Astrocyte (in vitro differentiated cells and primary cell): Measurements from ENCODE around the gene CPOX. TPM values are rescaled to one million over a fixed set of nuclear protein-coding genes. Genes with fewer than 3 reads are reported as not detected.

Source experiments
- DNase-seq: peaks from one replicate; pipeline ENCODE4 v3.0.0-alpha.2; 2010; ENCODE audit warnings: low read depth
- FAIRE-seq: peaks from 2 replicates; lab custom pipeline; 2011; peaks lifted over from hg19 to GRCh38; lab: Jason Lieb, UNC
- H2AFZ ChIP-seq: 2 replicates; pipeline ENCODE4 v1.6.0; 2012; ENCODE audit warnings: low read depth, low read length, inconsistent platforms
- H3K27ac ChIP-seq: 2 replicates; pipeline ENCODE4 v1.5.1; 2011; ENCODE audit warnings: low read depth, low read length, inconsistent platforms
- H3K27me3 ChIP-seq: 2 replicates; pipeline ENCODE4 v1.6.0; 2011; ENCODE audit warnings: low read length, inconsistent platforms; ENCODE audit not compliant: insufficient read depth
- H3K36me3 ChIP-seq: 2 replicates; pipeline ENCODE4 v1.5.1; 2011; ENCODE audit warnings: low read length, inconsistent platforms; ENCODE audit not compliant: insufficient read depth
- H3K4me1 ChIP-seq: 2 replicates; pipeline ENCODE4 v1.5.1; 2011; ENCODE audit warnings: low read length, inconsistent platforms; ENCODE audit not compliant: insufficient read depth
- H3K4me2 ChIP-seq: 2 replicates; pipeline ENCODE4 v1.6.0; 2012; ENCODE audit warnings: low read length, inconsistent platforms
- H3K4me3 ChIP-seq: 2 replicates; pipeline ENCODE4 v1.5.1; 2011; ENCODE audit warnings: low read depth, mild to moderate bottlenecking, low read length, inconsistent platforms; ENCODE audit not compliant: insufficient read depth
- H3K79me2 ChIP-seq: 2 replicates; pipeline ENCODE4 v1.6.0; 2012; ENCODE audit warnings: mild to moderate bottlenecking, low read length, inconsistent platforms; ENCODE audit not compliant: insufficient read depth
- H3K9ac ChIP-seq: 2 replicates; pipeline ENCODE4 v1.6.0; 2012; ENCODE audit warnings: mild to moderate bottlenecking, low read length, inconsistent platforms
- H3K9me3 ChIP-seq: 2 replicates; pipeline ENCODE4 v1.5.1; 2012; ENCODE audit warnings: low read depth, mild to moderate bottlenecking, low read length, inconsistent platforms; ENCODE audit not compliant: insufficient read depth
- H4K20me1 ChIP-seq: 2 replicates; pipeline ENCODE4 v1.6.0; 2012; ENCODE audit warnings: low read length, inconsistent platforms; ENCODE audit not compliant: insufficient read depth
- H3K27ac Mint-ChIP-seq: one replicate; pipeline ENCODE4 v1.8.0; 2021; ENCODE audit warnings: mild to moderate bottlenecking, mixed read lengths; ENCODE audit not compliant: unreplicated experiment
- H3K27me3 Mint-ChIP-seq: one replicate; pipeline ENCODE4 v1.8.0; 2021; ENCODE audit warnings: low read depth, mixed read lengths; ENCODE audit not compliant: unreplicated experiment
- H3K36me3 Mint-ChIP-seq: one replicate; pipeline ENCODE4 v1.8.0; 2021; ENCODE audit warnings: low read depth, mixed read lengths; ENCODE audit not compliant: unreplicated experiment
- H3K4me1 Mint-ChIP-seq: one replicate; pipeline ENCODE4 v1.8.0; 2021; ENCODE audit warnings: low read depth, mixed read lengths; ENCODE audit not compliant: unreplicated experiment
- H3K4me3 Mint-ChIP-seq: one replicate; pipeline ENCODE4 v1.8.0; 2021; ENCODE audit warnings: mild to moderate bottlenecking, moderate library complexity, mixed read lengths; ENCODE audit not compliant: unreplicated experiment
- H3K9me3 Mint-ChIP-seq: one replicate; pipeline ENCODE4 v1.8.0; 2021; ENCODE audit warnings: mild to moderate bottlenecking, mixed read lengths; ENCODE audit not compliant: unreplicated experiment
- EZH2 ChIP-seq: IDR thresholded peaks from 2 replicates; pipeline ENCODE4 v1.6.1; 2012; ENCODE audit warnings: mild to moderate bottlenecking, low read length, inconsistent platforms; ENCODE audit not compliant: insufficient read depth
- total RNA-seq: library from RNA; stranded (reverse); gene quantifications from 2 replicates; pipeline ENCODE4 v1.2.1, GENCODE V29; 2021
- TF ChIP-seq, protein P1 (sequence below): IDR thresholded peaks from 2 replicates; pipeline ENCODE4 v1.5.1; 2011; ENCODE audit warnings: low read depth, mild to moderate bottlenecking, inconsistent platforms, low read length, moderate library complexity; ENCODE audit not compliant: insufficient read depth

CPOX gene
- total RNA-seq, 1 donor from 2014 or later = 23.7 TPM

DNA sequence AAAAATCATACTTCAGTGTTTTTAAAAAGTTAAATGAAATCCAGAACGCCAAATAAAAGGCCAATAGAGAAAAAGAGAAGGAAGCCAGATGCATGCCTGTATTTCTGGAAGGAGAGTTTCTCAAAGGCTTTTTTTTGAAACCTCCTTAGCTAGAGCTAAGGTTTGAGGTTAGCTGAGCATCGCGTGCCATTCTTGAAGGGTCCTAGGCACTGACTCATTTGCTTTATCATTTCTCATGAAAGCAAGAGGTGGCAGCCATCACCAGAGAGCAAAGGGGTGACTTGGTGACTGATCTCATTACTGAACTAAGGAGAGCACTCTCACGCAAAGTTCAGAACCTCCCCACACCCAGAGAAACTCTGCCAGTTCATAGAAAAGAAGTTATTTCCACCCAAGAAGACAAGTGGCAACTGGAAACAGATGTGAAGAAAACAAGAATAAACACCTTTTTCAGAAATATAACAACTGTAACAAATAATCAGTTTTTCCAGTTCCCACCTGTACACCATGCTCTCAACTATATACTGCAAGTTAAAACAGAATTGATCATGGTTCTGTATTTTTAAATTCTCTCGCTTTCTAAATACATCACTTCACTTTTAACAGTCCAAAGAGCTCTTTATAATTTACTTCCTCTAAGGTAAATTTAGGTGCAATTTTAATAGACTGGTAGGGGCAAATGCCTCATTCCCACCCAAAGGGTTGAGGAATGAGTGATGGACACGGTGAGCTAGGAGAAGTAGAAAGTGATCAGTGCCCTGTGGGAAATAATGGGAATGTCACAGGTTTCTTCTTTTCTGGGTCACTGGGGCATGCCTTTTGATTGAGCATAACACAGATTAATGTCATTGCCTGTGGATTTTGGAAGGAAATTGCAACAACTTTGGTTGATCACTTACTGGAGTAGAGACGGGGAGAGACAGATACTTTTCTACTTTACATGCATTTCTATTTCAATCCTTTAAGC lies 37.0 kb downstream of the CPOX start:
- H3K27ac ChIP-seq = peak overlapping the region; percentile 54
- H3K9ac ChIP-seq = peak overlapping the region; percentile 15
- Mint-ChIP-seq H3K4me1 (peaks cover 3% of the 10 kb centered on the region), H3K9me3 (no peaks in the 10 kb centered on the region), H3K27ac (no peak overlapping the region), H3K4me3 (no peak overlapping the region), H3K36me3 (no peaks in the 10 kb centered on the region), H3K27me3 (peaks cover 4% of the 10 kb centered on the region)
- peak; percentile 61 for DNase-seq
- no peaks in the 10 kb centered on the region for H3K79me2 ChIP-seq
- no peak for FAIRE-seq
- no peak overlapping the region for H3K4me3 ChIP-seq
- H3K36me3 ChIP-seq = no peaks in the 10 kb centered on the region
- TF ChIP-seq, protein P1, sequence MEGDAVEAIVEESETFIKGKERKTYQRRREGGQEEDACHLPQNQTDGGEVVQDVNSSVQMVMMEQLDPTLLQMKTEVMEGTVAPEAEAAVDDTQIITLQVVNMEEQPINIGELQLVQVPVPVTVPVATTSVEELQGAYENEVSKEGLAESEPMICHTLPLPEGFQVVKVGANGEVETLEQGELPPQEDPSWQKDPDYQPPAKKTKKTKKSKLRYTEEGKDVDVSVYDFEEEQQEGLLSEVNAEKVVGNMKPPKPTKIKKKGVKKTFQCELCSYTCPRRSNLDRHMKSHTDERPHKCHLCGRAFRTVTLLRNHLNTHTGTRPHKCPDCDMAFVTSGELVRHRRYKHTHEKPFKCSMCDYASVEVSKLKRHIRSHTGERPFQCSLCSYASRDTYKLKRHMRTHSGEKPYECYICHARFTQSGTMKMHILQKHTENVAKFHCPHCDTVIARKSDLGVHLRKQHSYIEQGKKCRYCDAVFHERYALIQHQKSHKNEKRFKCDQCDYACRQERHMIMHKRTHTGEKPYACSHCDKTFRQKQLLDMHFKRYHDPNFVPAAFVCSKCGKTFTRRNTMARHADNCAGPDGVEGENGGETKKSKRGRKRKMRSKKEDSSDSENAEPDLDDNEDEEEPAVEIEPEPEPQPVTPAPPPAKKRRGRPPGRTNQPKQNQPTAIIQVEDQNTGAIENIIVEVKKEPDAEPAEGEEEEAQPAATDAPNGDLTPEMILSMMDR = no peak
- no peak overlapping the region for H3K4me2 ChIP-seq
- H2AFZ ChIP-seq = no peak overlapping the region
- peaks cover 7% of the 10 kb centered on the region for H3K27me3 ChIP-seq
- no peaks in the 10 kb centered on the region for H4K20me1 ChIP-seq
- H3K9me3 ChIP-seq = no peaks in the 10 kb centered on the region
- no peaks in the 10 kb centered on the region for H3K4me1 ChIP-seq

DNA sequence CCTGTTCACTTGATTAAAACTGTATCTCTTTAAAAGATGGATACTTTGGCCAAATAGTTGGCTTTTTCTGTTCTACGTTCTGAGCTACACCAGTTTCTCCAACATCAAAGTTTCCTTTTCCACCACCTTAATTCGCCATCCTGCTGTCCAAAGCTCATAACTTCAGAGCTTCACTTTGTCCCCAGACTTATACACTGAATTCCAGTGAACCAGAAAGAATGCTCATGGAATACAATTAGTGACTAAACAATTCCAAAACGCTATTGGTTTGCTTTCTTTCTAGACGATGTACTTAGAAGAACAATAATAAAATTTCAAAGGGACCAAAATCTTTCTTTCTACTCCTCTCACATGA lies 38.4 kb downstream of the CPOX start:
- Mint-ChIP-seq H3K4me3 (no peak overlapping the region), H3K27me3 (peaks cover 4% of the 10 kb centered on the region), H3K36me3 (no peaks in the 10 kb centered on the region), H3K9me3 (no peaks in the 10 kb centered on the region), H3K27ac (no peak overlapping the region), H3K4me1 (peaks cover 3% of the 10 kb centered on the region)
- Histone ChIP-seq H3K4me1 (no peaks in the 10 kb centered on the region), H4K20me1 (no peaks in the 10 kb centered on the region), H2AFZ (no peak overlapping the region), H3K4me3 (no peak overlapping the region), H3K36me3 (no peaks in the 10 kb centered on the region), H3K9ac (no peak overlapping the region), H3K79me2 (no peaks in the 10 kb centered on the region), H3K4me2 (no peak overlapping the region), H3K9me3 (no peaks in the 10 kb centered on the region), H3K27ac (no peak overlapping the region), H3K27me3 (peaks cover 9% of the 10 kb centered on the region)
- TF ChIP-seq, protein P1 = no peak
- TF ChIP-seq EZH2 = no peak
- FAIRE-seq (no peak), DNase-seq (no peak)

- Histone ChIP-seq H3K9ac (no peak overlapping the region), H3K4me1 (no peaks in the 10 kb centered on the region), H2AFZ (no peak overlapping the region), H3K79me2 (no peaks in the 10 kb centered on the region), H3K27me3 (peaks cover 9% of the 10 kb centered on the region), H3K36me3 (no peaks in the 10 kb centered on the region), H4K20me1 (no peaks in the 10 kb centered on the region), H3K4me3 (no peak overlapping the region), H3K4me2 (no peak overlapping the region), H3K9me3 (no peaks in the 10 kb centered on the region), H3K27ac (no peak overlapping the region)
- FAIRE-seq (no peak), DNase-seq (no peak)
- Mint-ChIP-seq H3K36me3 (no peaks in the 10 kb centered on the region), H3K27me3 (peaks cover 4% of the 10 kb centered on the region), H3K4me1 (peaks cover 3% of the 10 kb centered on the region), H3K9me3 (no peaks in the 10 kb centered on the region), H3K4me3 (no peak overlapping the region), H3K27ac (no peak overlapping the region)
- no peak for TF ChIP-seq EZH2
- TF ChIP-seq, protein P1 = no peak
These were observed 38.8 kb downstream of the CPOX start for GRCh38 chr3:98554580-98554979.
